Fibroblast of mammary gland (primary cell): ENCODE data around the gene CBX5.
A peak's percentile ranks its signal among the peaks of the same experiment; 100 is the strongest.

Experiments
- DNase-seq: peaks from one replicate; pipeline ENCODE4 v3.0.0-alpha.2; 2010; ENCODE audit warnings: low read depth
- H3K4me3 ChIP-seq: 2 replicates; pipeline ENCODE4 v1.5.1; 2011; ENCODE audit warnings: low read depth, mild to moderate bottlenecking, low read length, moderate library complexity; ENCODE audit not compliant: control insufficient read depth
- CTCF ChIP-seq: conservative IDR thresholded peaks from 2 replicates; pipeline ENCODE4 v1.5.1; 2011; ENCODE audit warnings: low read depth, low read length, inconsistent platforms; ENCODE audit not compliant: control insufficient read depth, insufficient read depth

The CBX5 gene

GRCh38 chr12:54257332-54257731 lies 22.6 kb downstream of the CBX5 start:
- no peak overlapping the region for H3K4me3 ChIP-seq
- TF ChIP-seq CTCF = no peak

GRCh38 chr12:54253240-54253639 lies 26.7 kb downstream of the CBX5 start:
- TF ChIP-seq CTCF = no peak
- no peak overlapping the region for H3K4me3 ChIP-seq
- no peak for DNase-seq

More at GRCh38 chr12:54257332-54257731, 22.6 kb downstream of the CBX5 start:
- no peak for DNase-seq

GRCh38 chr12:54251667-54252284 lies 28.1 kb downstream of the CBX5 start:
- DNase-seq = peak; percentile 60
- no peak overlapping the region for H3K4me3 ChIP-seq
- TF ChIP-seq CTCF = peak; percentile 73

- no peak for TF ChIP-seq CTCF
- no peak overlapping the region for H3K4me3 ChIP-seq
- no peak for DNase-seq
These were observed 30.4 kb downstream of the CBX5 start for GRCh38 chr12:54249489-54249888.

GRCh38 chr12:54246011-54246641 lies 33.8 kb downstream of the CBX5 start:
- DNase-seq = no peak
- no peak overlapping the region for H3K4me3 ChIP-seq
- TF ChIP-seq CTCF = no peak

GRCh38 chr12:54240971-54241588 lies 38.8 kb downstream of the CBX5 start:
- no peak for DNase-seq
- TF ChIP-seq CTCF = no peak
- no peak overlapping the region for H3K4me3 ChIP-seq
